Panc1 (cell line): ENCODE measurements around the gene RPLP1. TPM values are rescaled to one million over a fixed set of nuclear protein-coding genes. Genes with fewer than 3 reads are reported as not detected.

Experiments
- ATAC-seq: fragments of 200-7000 bp; cut with Tn5 transposase; 2 replicates; pipeline ENCODE4 v1.9.1; 2020; ENCODE audit warnings: mild to moderate bottlenecking, moderate library complexity
- BruUV-seq: library from RNA; stranded (reverse); fragments of 400-500 nt; replicated peaks from 2 replicates; lab custom pipeline; 2021; lab: Mats Ljungman, UMichigan
- CTCF ChIA-PET: fragments of 300-600 bp; sonication (Branson Sonifier 250); formaldehyde crosslinking; loops from one replicate; lab custom pipeline; 2022; ENCODE audit warnings: antibody characterized with exemption; lab: Charles Lee
- POLR2A ChIA-PET: fragments of 300-600 bp; sonication (Branson Sonifier 250); formaldehyde crosslinking; loops from one replicate; lab custom pipeline; 2022; ENCODE audit warnings: antibody characterized with exemption; lab: Charles Lee
- DNase-seq: peaks from one replicate; pipeline ENCODE4 v3.0.0-alpha.2; 2010; ENCODE audit warnings: low read depth, low spot score
- H3K27ac ChIP-seq: 2 replicates; pipeline ENCODE4 v1.5.1; 2011; ENCODE audit warnings: mild to moderate bottlenecking, low read length, inconsistent platforms
- H3K27me3 ChIP-seq: fragments of 200-500 bp; sonication (Bioruptor generic); 2 replicates; pipeline ENCODE4 v1.6.0; 2014; ENCODE audit warnings: low read length, inconsistent platforms; ENCODE audit not compliant: control insufficient read depth, insufficient read depth
- H3K36me3 ChIP-seq: fragments of 200-500 bp; sonication (Bioruptor generic); 2 replicates; pipeline ENCODE4 v1.5.1; 2014; ENCODE audit warnings: inconsistent platforms, mild to moderate bottlenecking, low read length, moderate library complexity; ENCODE audit not compliant: control insufficient read depth, insufficient read depth
- H3K4me1 ChIP-seq: 2 replicates; pipeline ENCODE4 v1.5.1; 2011; ENCODE audit warnings: inconsistent platforms, mild to moderate bottlenecking, low read length, moderate library complexity; ENCODE audit not compliant: control insufficient read depth, insufficient read depth
- H3K4me3 ChIP-seq, 2 experiments: 2 replicates each; pipeline ENCODE4 v1.5.1; 2011 to 2012; ENCODE audit warnings: low read depth in 2 of 2, low read length in 2 of 2, mild to moderate bottlenecking in 2 of 2, inconsistent platforms in 1 of 2, moderate library complexity in 1 of 2
- H3K9me3 ChIP-seq: fragments of 200-500 bp; sonication (Bioruptor generic); 2 replicates; pipeline ENCODE4 v1.5.1; 2014; ENCODE audit warnings: low read depth, mild to moderate bottlenecking, inconsistent platforms, low read length, moderate library complexity; ENCODE audit not compliant: control insufficient read depth, insufficient read depth
- CTCF ChIP-seq: fragments of 450-650 bp; IDR thresholded peaks from 2 replicates; pipeline ENCODE4 v1.5.1; 2017; ENCODE audit warnings: mild to moderate bottlenecking
- POLR2AphosphoS5 ChIP-seq: IDR thresholded peaks from 2 replicates; pipeline ENCODE4 v1.6.1; 2012; ENCODE audit warnings: mild to moderate bottlenecking, low read depth, low read length, moderate library complexity
- REST ChIP-seq, 2 experiments: IDR thresholded peaks; 2 replicates each; pipeline ENCODE4 v1.6.1; 2011 to 2012; ENCODE audit warnings: low read depth in 2 of 2, control low read depth in 1 of 2, low read length in 1 of 2, mild to moderate bottlenecking in 1 of 2, moderate library complexity in 1 of 2; ENCODE audit not compliant: insufficient read depth in 1 of 2
- SIN3A ChIP-seq: IDR thresholded peaks from 2 replicates; pipeline ENCODE4 v1.6.1; 2012; ENCODE audit warnings: low read depth, mild to moderate bottlenecking, low read length, moderate library complexity, borderline replicate concordance; ENCODE audit not compliant: insufficient read depth
- TCF7L2 ChIP-seq: IDR thresholded peaks from 2 replicates; pipeline ENCODE4 v1.6.1; 2011; ENCODE audit warnings: mild to moderate bottlenecking, low read depth, low read length, inconsistent platforms
- in situ Hi-C: cut with HindIII; loops from 2 replicates; pipeline ENCODE4 v1.10.0; 2016; ENCODE audit warnings: low sequenced_read_pairs, low pct_unique_long_range_greater_than_20kb
- intact Hi-C: fragments of 100-400 bp; cut with micrococcal nuclease; formaldehyde crosslinking; loops from one replicate; pipeline ENCODE4 v1.10.0; 2022; ENCODE audit not compliant: unreplicated experiment
- total RNA-seq: library from RNA; stranded (reverse); gene quantifications from one replicate; pipeline ENCODE4 v1.2.1, GENCODE V29; 2021; ENCODE audit not compliant: unreplicated experiment

RPLP1 gene
- total RNA-seq, 1 experiment from 2014 or later, result 2,076 TPM

GRCh38 chr15:69451951-69452691 lies 497 bp upstream of the RPLP1 start:
- in situ Hi-C loops, result no loop called here
- ATAC-seq (peak; percentile 79), DNase-seq (no peak)
- Histone ChIP-seq H3K9me3 (no peaks in the 10 kb centered on the region), H3K4me1 (peaks cover 29% of the 10 kb centered on the region), H3K27me3 (no peaks in the 10 kb centered on the region), H3K27ac (peak overlapping the region; percentile 97), H3K4me3 (peak overlapping the region; percentile 79 to 97), H3K36me3 (peaks cover 52% of the 10 kb centered on the region)
- intact Hi-C loops, result no loop called here
- BruUV-seq, result no TSS peak
- ChIA-PET CTCF (interaction anchor here (0.8 to 1.1 kb wide), 2 partner anchors 11 kb away, joined by 3 to 4 read pairs; no protein-coding TSS in a partner anchor), POLR2A (interaction anchor here (0.5 to 1.7 kb wide), 8 partner anchors 11 to 745 kb away, joined by 3 to 24 read pairs (median 4); no protein-coding TSS in a partner anchor)
- no peak for TF ChIP-seq SIN3A
- no peak for TF ChIP-seq CTCF
- TF ChIP-seq REST (IDR thresholded peaks at IDR 0.05; ENCODE audit: insufficient read depth in 1 of 2, low read depth in 2 of 2, low read length in 1 of 2), result no peak

GRCh38 chr15:69454953-69455352 lies 2.3 kb downstream of the RPLP1 start:
- CTCF ChIA-PET, result no interaction called here
- no peaks in the 10 kb centered on the region for H3K9me3 ChIP-seq
- DNase-seq, result no peak
- no peaks in the 10 kb centered on the region for H3K27me3 ChIP-seq
- in situ Hi-C loops, result no loop called here
- intact Hi-C loops, result no loop called here
- peak overlapping the region; percentile 97 for H3K27ac ChIP-seq
- peaks cover 38% of the 10 kb centered on the region for H3K36me3 ChIP-seq
- TF ChIP-seq TCF7L2 (no peak), SIN3A (no peak), POLR2AphosphoS5 (no peak; the same call in 1 of the 2 replicates), REST (IDR thresholded peaks at IDR 0.05; ENCODE audit: insufficient read depth in 1 of 2, low read depth in 2 of 2, low read length in 1 of 2) (no peak), CTCF (no peak)
- POLR2A ChIA-PET, result no interaction called here
- H3K4me1 ChIP-seq, result peaks cover 29% of the 10 kb centered on the region
- no TSS peak for BruUV-seq
- no peak for ATAC-seq
- H3K4me3 ChIP-seq, result peak overlapping the region; percentile 79 to 97
